Measurements from ENCODE around the gene RASAL1.
A peak's percentile ranks its signal among the peaks of the same experiment; 100 is the strongest.

The RASAL1 gene

GRCh38 chr12:113164014-113164413, 28.5 kb upstream of the RASAL1 start:
- DNase-seq (ENCODE audit: low read depth, low spot score) = no peak
- no peak overlapping the region for H3K4me3 ChIP-seq (ENCODE audit: low read length)

- DNase-seq (ENCODE audit: low read depth, low spot score) = no peak
- H3K4me3 ChIP-seq (ENCODE audit: low read length) = no peak overlapping the region
Observed at GRCh38 chr12:113163030-113163360, 27.4 kb upstream of the RASAL1 start.

DNA sequence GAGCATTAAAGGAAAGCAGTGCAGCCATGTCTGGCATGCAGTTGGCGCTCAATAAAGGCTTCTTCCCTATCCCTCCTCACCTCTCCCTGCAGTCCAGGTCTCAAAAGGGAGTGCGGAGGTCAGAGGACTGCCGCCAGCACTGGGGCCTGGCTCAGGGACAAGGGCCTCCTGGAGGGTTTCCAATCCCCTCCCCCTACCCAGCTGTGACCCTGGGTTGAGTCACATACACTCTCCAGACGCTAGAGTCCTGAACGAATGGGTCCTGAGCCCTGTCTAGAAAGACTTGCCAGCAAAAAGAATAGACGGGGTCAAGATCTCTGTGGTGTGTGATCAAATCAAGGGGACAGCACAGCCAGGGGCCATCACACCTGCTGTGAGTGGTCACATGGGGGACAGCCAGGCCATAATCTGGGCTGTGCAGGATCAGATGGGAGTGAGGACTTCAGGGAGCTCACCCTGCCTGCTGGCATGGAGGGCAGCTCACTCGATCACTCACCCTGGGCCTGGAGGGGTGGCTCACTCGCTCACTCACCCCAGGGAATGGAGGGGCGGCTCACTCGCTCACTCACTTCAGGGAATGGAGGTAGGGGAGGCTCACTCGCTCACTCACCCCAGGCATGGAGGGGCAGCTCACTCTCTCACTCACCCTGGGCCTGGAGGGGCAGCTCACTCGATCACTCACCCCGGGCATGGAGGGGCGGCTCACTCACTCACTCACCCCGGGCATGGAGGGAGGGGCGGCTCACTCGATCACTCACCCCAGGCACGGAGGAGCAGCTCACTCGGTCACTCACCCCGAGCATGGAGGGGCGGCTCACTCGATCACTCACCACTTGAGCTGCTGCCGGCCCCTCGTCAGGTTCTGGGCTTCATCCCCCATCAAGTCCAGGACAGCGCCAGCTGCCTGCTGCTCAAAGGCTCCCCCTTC, 26.8 kb upstream of the RASAL1 start:
- no peak for DNase-seq (ENCODE audit: low read depth, low spot score)
- H3K4me3 ChIP-seq (ENCODE audit: low read length) = no peak overlapping the region

DNA sequence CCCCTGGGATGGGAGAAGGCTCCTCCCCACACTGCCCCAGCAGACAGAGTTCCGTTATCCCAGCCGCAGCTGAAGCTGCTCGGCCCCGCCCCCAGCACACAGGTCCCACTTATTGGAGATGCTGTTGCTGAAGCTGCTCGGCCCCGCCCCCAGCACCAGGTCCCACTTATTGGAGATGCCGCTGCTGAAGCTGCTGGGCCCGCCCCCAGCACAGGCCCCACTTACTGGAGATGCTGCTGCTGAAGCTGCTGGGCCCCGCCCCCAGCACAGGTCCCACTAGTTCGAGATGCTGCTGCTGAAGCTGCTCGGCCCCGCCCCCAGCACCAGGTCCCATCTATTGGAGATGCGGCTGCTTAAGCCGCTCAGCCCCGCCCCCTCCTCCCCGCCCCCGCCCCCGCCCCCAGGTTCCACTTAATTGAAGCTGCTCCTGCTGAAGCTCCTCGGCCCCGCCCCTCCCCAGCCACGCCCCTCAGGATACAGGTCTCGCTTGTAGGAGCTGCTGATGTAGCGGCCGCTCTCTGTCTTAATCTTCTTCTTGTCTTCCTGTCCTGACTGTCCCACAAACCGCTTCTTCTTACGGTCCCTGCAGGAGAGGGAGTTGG, 26.0 kb upstream of the RASAL1 start:
- no peak overlapping the region for H3K4me3 ChIP-seq (ENCODE audit: low read length)
- peak; percentile 73 for DNase-seq (ENCODE audit: low read depth, low spot score)

- DNase-seq (ENCODE audit: low read depth, low spot score) = no peak
- no peak overlapping the region for H3K4me3 ChIP-seq (ENCODE audit: low read length)
Observed at GRCh38 chr12:113159937-113160336, 24.4 kb upstream of the RASAL1 start.

DNA sequence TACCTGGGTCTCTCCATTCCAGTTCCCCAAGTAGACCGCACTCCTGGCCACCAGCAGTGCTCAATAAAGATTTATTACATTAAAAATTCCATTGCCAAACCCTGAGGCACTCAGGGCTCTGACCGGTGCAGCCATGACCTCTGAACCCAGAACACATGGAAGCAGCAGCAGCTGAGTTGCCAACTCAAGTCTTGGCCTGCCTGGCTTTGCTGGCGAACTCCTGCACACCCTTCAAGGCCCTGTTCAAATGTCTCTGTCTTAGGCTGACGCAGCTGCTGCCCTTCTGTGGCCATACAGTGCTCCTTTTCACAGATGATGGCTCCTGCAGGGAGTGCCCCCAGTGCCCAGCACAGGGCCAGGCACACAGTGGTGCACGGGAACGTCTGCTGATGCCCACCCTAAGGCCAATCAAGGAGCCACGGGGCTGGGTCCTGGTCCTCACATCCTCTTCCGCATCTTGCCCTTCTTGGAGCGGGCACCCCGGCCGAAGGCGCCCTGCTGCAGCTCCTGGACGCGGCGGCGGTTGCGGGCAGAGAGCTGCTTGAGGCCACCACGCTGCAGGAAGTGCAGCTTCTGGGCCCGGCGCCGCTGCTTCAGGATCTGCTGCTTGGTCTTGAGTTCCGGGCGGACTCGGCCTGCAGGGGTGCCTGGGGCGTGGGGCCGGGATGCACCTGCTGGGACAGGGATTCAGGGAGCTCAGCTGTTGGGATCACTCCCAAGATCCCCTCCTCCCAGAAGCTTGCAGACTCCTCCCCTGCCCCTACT, 23.1 kb upstream of the RASAL1 start:
- no peak for DNase-seq (ENCODE audit: low read depth, low spot score)
- no peak overlapping the region for H3K4me3 ChIP-seq (ENCODE audit: low read length)

DNA sequence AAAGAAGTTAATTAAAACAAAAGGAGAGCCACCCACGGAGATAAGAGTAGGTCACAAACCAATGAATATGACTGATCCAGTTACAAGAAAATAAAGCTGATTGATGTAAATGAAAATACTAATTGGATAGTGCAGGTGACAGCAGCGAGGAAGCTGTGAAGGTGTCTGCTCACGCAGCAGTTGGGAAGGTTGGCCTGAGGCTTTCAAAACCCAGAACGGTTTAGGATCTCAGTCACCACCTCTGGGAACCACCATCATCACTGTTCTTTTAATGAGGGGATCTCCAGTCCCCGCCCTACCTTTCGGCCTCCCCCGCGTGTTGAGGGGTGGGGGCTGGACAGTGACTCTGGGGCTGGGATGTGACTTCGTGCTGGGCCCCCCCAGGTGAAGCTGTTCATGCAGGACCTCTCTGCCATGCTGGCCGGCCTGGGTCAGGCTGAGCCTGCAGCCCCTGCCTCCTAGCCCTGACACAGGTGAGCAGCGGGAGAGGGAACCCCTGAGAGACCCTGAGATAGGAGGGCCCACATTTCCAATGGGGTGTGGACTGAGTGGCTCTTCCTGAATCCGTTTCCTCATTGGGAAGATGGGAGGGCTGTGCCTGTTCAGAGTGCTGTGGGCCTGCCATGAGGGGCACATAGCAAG, 21.8 kb upstream of the RASAL1 start:
- no peak for DNase-seq (ENCODE audit: low read depth, low spot score)
- no peak overlapping the region for H3K4me3 ChIP-seq (ENCODE audit: low read length)

GRCh38 chr12:113155646-113156045, 20.1 kb upstream of the RASAL1 start:
- H3K4me3 ChIP-seq (ENCODE audit: low read length) = no peak overlapping the region
- no peak for DNase-seq (ENCODE audit: low read depth, low spot score)

- no peak for DNase-seq (ENCODE audit: low read depth, low spot score)
- H3K4me3 ChIP-seq (ENCODE audit: low read length) = no peak overlapping the region
Observed at GRCh38 chr12:113155060-113155459, 19.5 kb upstream of the RASAL1 start.

- no peak overlapping the region for H3K4me3 ChIP-seq (ENCODE audit: low read length)
- no peak for DNase-seq (ENCODE audit: low read depth, low spot score)
Observed at GRCh38 chr12:113154351-113154973, 18.9 kb upstream of the RASAL1 start.

DNA sequence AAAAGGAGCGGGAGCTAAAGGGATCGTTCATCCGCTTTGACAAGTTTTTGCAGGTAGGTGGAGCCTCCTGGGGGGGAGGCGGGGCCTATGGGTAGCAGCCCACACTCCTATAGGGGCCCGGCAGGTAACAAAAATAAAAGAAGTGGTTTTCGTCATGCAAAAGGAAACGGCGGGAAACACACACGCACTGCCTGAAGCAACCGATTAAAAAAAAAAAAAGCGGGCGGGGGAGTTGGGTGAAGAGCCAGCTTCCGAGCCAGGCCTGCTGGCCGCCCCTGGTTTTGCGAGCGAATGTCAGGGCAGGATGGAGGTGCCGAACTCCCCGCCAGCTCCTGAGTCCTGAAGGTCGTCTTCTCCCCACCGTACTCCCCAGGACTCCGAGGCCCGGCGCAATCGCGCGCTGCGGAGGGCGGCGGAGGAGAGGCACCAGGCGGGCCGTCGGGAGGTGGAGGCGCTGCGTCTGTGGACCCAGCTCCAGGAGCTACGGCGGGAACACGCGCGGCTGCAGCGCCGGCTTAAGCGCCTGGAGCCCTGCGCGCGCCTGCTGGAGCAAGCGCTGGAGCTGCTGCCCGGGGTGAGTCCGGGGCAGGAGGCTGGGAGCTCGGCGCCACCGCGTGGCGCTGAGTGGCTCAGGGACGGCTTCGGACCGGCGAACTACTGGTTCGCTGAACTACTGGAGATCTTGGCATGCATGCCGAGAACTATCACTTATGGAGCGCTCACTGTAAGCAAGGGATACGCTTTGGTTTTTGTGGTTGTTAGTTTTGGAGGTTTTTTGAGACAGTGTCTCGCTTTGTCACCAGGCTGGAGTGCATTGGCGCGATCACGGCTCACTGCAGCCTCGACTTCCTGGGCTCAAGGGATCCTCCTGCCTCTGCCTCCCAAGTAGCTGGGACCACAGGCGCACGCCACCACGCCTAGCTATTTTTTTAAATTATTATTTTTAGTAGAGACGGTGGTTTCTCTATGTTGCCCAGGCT, 17.6 kb upstream of the RASAL1 start:
- peak; percentile 59 for DNase-seq (ENCODE audit: low read depth, low spot score)

DNA sequence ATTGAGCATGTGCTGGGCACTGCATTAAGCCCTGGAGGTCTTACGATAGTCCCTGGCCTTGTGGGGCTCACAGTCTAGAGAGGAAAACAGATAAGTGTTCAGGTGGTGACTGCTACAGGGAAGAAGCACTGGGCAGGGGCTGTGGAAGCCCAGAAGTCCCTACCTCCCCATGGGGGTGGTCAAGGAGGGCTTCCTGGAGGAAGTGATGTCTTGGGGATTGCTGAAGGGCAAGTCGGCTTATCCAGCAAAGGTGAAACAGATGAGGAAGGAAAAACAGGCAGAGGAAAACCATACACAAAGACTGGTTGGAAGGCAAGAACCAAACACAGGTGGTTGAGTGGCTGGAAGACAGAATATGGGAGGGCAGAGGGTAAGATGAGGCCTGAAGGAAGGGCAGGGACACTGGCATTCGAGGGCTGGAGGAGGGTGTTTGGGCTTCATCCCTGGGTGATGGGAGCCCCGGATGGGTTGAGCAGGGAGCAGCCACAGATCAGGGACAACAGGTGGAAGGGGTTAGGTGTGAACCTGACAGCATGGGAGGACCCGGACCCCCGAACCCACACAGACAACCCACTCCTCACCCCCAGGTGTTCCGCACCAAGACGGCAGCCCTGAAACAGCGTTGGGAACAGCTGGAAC, 16.8 kb upstream of the RASAL1 start:
- DNase-seq (ENCODE audit: low read depth, low spot score) = no peak
- H3K4me3 ChIP-seq (ENCODE audit: low read length) = peak overlapping the region; percentile 51

More for the DNA sequence above, 17.6 kb upstream of the RASAL1 start:
- peak overlapping the region; percentile 51 for H3K4me3 ChIP-seq (ENCODE audit: low read length)

- DNase-seq (ENCODE audit: low read depth, low spot score) = no peak
- H3K4me3 ChIP-seq (ENCODE audit: low read length) = no peak overlapping the region
Observed at GRCh38 chr12:113151655-113152054, 16.1 kb upstream of the RASAL1 start.

DNA sequence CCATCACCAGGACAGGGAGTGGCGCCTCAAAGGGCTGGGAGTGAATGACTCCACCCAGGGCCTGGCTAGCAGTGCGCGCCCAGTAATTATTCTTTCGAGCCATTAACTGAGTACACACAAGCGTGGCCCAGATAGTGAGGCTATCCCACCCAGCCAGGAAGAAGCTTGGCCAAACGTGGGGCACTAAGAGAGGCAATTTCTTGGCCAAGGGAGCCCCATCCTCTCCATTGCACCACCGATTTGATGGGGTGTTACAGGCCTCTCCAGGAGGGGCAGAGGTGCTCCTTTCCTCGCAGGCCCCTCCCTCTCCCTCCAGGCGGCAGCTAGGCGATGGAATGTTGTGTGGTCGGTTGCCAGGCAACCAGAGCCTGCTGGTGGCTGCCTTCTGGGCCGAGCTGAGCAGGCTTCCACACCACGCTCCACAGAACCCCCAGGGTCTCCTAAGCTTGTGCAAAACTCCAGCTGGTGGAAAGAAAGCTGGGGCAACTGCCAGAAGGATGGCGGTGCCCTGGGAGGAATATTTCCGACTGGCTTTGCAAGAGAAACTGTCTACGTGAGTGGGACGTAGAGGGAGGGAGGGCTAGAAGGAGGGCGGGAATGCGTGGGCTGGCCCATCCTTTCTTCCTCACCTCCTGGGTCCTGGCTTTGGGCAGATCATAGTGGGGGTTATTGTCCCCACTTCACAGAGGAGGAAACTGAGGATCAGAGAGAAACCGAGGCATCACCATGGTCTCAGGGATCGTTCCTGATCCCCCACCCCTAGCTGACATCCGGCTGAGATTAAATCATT, 14.0 kb upstream of the RASAL1 start, which contains the start of gene CFAP73:
Gene CFAP73, plus strand, starts transcription at position 364 of the 790 bp plus-strand sequence. Its CDS starts 134 bp downstream, at position 498.
- DNase-seq (ENCODE audit: low read depth, low spot score) = peak; percentile 54
- no peak within 1 kb of the TSS for H3K4me3 ChIP-seq (ENCODE audit: low read length)

DNA sequence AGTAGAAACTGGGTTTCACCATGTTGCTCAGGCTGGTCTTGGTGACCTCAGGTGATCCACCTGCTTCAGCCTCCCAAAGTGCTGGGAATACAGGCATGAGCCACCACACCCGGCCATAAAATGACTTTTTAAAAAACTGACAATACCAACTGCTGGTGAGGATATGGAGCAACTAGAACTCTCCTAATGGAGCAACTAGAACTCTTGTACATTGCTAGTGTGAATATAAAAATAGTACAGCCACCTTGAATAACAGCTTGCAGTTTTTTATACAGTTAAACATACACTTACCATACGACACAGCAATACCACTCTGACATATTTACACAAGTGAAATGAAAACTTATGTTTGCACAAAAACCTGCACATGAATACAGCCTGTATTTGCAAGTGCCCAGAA, 11.4 kb upstream of the RASAL1 start:
- H3K4me3 ChIP-seq (ENCODE audit: low read length) = no peak overlapping the region
- no peak for DNase-seq (ENCODE audit: low read depth, low spot score)

GRCh38 chr12:113145720-113146551, 10.4 kb upstream of the RASAL1 start:
- no peak overlapping the region for H3K4me3 ChIP-seq (ENCODE audit: low read length)
- no peak for DNase-seq (ENCODE audit: low read depth, low spot score)
